Choroid plexus epithelial cell (primary cell): ENCODE measurements around the gene CXCL11.

ENCODE experiments used
- DNase-seq: peaks from one replicate; pipeline ENCODE4 v3.0.0-alpha.2; 2010; ENCODE audit warnings: low read depth
- H3K4me3 ChIP-seq: 2 replicates; pipeline ENCODE4 v1.5.1; 2011; ENCODE audit warnings: low read depth, mild to moderate bottlenecking, control low read depth, low read length, moderate library complexity
- TF ChIP-seq, protein P1 (sequence below): conservative IDR thresholded peaks from 2 replicates; pipeline ENCODE4 v1.5.1; 2011; ENCODE audit warnings: low read depth, mild to moderate bottlenecking, control low read depth, inconsistent platforms, low read length, moderate library complexity

CXCL11 gene

DNA sequence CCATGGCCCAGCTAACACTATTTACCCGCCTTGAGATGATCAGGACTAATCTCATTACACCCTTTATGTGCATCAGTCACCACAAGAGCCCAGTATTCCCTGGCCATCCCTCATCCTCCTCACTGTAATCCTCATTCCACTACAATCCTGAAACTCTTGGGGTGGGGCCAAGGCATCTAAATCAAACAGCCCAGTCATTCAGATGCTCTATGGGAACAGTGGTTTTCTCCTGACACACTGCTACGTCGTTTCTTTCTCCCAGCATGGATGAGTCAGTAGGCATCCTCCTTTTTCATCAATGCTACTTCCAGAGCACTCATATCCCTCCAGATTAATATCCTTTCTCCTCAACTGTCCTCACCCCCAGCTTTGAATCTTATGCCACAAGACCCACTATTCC is 50.8 kb downstream of the CXCL11 start:
- TF ChIP-seq, protein P1, sequence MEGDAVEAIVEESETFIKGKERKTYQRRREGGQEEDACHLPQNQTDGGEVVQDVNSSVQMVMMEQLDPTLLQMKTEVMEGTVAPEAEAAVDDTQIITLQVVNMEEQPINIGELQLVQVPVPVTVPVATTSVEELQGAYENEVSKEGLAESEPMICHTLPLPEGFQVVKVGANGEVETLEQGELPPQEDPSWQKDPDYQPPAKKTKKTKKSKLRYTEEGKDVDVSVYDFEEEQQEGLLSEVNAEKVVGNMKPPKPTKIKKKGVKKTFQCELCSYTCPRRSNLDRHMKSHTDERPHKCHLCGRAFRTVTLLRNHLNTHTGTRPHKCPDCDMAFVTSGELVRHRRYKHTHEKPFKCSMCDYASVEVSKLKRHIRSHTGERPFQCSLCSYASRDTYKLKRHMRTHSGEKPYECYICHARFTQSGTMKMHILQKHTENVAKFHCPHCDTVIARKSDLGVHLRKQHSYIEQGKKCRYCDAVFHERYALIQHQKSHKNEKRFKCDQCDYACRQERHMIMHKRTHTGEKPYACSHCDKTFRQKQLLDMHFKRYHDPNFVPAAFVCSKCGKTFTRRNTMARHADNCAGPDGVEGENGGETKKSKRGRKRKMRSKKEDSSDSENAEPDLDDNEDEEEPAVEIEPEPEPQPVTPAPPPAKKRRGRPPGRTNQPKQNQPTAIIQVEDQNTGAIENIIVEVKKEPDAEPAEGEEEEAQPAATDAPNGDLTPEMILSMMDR, result no peak
- H3K4me3 ChIP-seq, result no peak overlapping the region
- DNase-seq, result peak; percentile 70
